SK-N-MC (cell line): ENCODE measurements around the gene C20orf202.

Experiments
- DNase-seq: peaks from one replicate; pipeline ENCODE4 v3.0.0-alpha.2; 2011; ENCODE audit warnings: low read depth, low spot score
- H3K27ac ChIP-seq: fragments of 200-600 bp; sonication (generic); 2 replicates; pipeline ENCODE4 v1.5.1; 2016; ENCODE audit warnings: mixed run types
- H3K36me3 ChIP-seq: fragments of 200-600 bp; sonication (generic); 2 replicates; pipeline ENCODE4 v1.6.1; 2017; ENCODE audit warnings: antibody characterized with exemption, low read length, mixed read lengths; ENCODE audit not compliant: insufficient read depth
- H3K4me3 ChIP-seq: fragments of 200-600 bp; sonication (generic); 2 replicates; pipeline ENCODE4 v1.5.1; 2016
- H3K9ac ChIP-seq: fragments of 200-600 bp; sonication (generic); 2 replicates; pipeline ENCODE4 v1.8.0; 2017; ENCODE audit warnings: mixed run types, mixed read lengths; ENCODE audit not compliant: insufficient read length
- H3K9me3 ChIP-seq: fragments of 200-600 bp; sonication (generic); 2 replicates; pipeline ENCODE4 v1.6.1; 2017; ENCODE audit warnings: low read depth, mild to moderate bottlenecking, antibody characterized with exemption, low read length, moderate library complexity, mixed read lengths
- EZH2 ChIP-seq: fragments of 200-600 bp; sonication (generic); IDR thresholded peaks from one replicate; pipeline ENCODE4 v1.6.1; 2017; ENCODE audit warnings: antibody characterized with exemption
- FOXP2 ChIP-seq: optimal IDR thresholded peaks from 2 replicates; pipeline ENCODE3; 2011; ENCODE audit warnings: mild to moderate bottlenecking, moderate library complexity; ENCODE audit not compliant: insufficient read depth; ENCODE audit errors: extremely low read length, control extremely low read depth
- POLR2AphosphoS5 ChIP-seq: IDR thresholded peaks from 2 replicates; pipeline ENCODE4 v1.6.1; 2012; ENCODE audit warnings: mild to moderate bottlenecking, low read depth, low read length, borderline replicate concordance

C20orf202 gene

DNA sequence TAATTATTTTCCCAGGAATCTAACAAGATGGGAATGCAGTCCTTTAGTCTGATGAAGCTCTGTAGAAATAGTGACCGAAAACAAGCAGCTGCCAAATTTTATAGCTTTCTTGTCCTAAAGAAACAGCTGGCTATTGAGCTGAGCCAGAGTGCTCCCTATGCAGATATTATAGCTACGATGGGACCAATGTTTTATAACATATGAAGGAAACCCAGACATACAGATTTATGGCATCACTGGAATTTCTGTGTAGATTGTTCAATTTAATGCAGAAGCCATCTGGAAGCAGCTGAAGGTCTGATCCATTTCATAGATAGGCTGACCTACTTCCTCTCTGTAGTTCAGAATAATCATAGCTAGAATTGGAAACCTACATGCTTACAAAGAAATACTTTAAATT lies 51.0 kb downstream of the C20orf202 start:
- TF ChIP-seq EZH2 (no peak), POLR2AphosphoS5 (no peak), FOXP2 (no peak)
- Histone ChIP-seq H3K9me3 (no peaks in the 10 kb centered on the region), H3K27ac (no peak overlapping the region), H3K9ac (no peak overlapping the region), H3K36me3 (no peaks in the 10 kb centered on the region), H3K4me3 (no peak overlapping the region)
- DNase-seq = no peak

DNA sequence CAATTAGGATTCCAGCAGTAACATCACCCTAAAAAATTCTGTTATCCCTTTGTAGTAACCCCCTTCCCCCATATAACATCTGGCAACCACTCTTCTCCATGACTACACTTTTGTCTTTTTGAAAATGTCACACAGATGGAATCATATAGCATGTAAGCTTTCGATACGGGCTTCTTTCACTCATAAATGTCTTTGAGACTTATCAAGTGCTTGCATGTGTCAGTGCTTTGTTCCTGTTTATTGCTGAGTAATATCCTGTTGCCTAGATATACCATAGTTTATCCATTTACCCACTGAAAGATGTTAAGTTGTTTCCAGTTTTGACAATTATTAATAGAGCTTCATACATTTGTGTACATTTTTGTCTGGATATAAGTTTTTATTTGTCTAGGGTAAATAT lies 52.4 kb downstream of the C20orf202 start:
- TF ChIP-seq FOXP2 (no peak), POLR2AphosphoS5 (no peak), EZH2 (no peak)
- no peak overlapping the region for H3K4me3 ChIP-seq
- no peaks in the 10 kb centered on the region for H3K9me3 ChIP-seq
- no peak overlapping the region for H3K9ac ChIP-seq
- no peak for DNase-seq
- H3K27ac ChIP-seq = no peak overlapping the region
- no peaks in the 10 kb centered on the region for H3K36me3 ChIP-seq
